Measurements from ENCODE around the gene ARHGAP23.

The ARHGAP23 gene

GRCh38 chr17:38554430-38555350 lies 126.4 kb downstream of the ARHGAP23 start:
- DNase-seq: no peak

GRCh38 chr17:38556239-38556638 lies 128.0 kb downstream of the ARHGAP23 start:
- DNase-seq: no peak

- DNase-seq: no peak
Observed at GRCh38 chr17:38557396-38557795, 129.1 kb downstream of the ARHGAP23 start.

GRCh38 chr17:38557836-38558727 lies 129.8 kb downstream of the ARHGAP23 start:
- peak; percentile 76 to 88 (median 83) for DNase-seq

GRCh38 chr17:38558728-38559050 lies 130.4 kb downstream of the ARHGAP23 start:
- DNase-seq: no peak

GRCh38 chr17:38559051-38559879 lies 131.0 kb downstream of the ARHGAP23 start:
- DNase-seq: peak; percentile 74 to 87 (median 76)

- DNase-seq: no peak
Observed at GRCh38 chr17:38559880-38560230, 131.6 kb downstream of the ARHGAP23 start.

GRCh38 chr17:38560503-38561318 lies 132.4 kb downstream of the ARHGAP23 start:
- DNase-seq: peak in 1 of 5 experiments; percentile 29

- no peak for DNase-seq
Observed at GRCh38 chr17:38561416-38562214, 133.4 kb downstream of the ARHGAP23 start.
